ENCODE measurements around the gene GPRIN2.
A peak's percentile ranks its signal among the peaks of the same experiment; 100 is the strongest.
"Not testable (repeated sequence)": the region's sequence is repeated elsewhere in the genome, so short reads cannot be mapped to it uniquely, and the experiment has no call there.

The GPRIN2 gene

DNA sequence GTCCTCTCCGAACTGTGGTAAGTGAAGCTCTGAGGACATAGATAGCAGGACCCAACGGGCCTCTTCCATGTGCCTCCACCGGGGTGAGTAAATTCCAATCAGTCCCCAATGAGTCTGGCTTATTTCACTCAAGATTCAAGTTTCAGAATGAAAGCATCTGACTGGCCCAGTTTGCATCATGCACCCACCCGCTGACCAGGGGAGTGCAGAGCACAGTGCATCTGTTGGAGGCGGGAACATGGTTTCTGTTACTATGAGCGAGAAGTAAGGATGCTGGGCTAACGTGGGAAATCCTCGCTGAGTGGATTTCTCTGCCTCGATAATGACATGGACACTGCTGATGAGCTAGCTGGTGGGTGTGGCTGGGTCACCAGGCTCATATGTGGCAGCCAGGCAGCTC is 10.7 kb upstream of the GPRIN2 start:
- DNase-seq (ENCODE audit: low read depth, low spot score), result not testable (repeated sequence)

DNA sequence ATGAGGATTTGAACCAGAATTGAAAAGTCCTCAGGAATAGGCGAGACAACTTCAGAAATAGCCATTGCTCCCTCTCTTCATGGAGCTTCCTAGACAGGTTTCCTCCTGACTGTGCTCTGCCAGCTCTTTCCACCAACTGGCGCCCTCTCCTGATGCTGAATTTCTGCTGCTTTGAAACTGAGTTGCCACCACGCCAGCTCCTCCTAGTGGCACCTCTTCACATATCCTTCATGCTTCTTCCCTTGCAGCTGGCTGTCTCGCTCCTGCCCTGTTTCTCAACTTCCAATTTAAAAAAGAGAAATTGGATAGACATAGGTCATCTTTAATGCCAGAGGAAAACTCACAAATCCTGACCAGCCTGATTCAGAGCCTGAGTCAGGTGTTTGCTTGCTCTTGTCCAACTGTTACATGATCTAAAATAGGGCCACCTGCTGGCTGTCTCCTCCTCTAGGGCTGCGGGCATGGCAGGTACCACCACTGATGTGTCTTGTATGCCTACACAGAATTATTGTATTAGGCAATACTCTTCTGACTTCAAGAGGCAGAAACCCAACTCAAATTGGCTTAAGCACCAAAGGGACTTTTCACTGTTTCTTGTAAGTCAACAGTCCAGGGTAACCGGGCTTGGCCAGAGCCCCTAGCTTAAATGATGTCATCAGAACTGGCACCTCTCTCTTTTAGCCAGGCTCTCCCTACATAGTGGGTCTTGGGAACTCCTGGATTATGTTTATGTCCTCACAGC is 9.3 kb upstream of the GPRIN2 start:
- DNase-seq (ENCODE audit: low read depth, low spot score), result peak; percentile 82

DNA sequence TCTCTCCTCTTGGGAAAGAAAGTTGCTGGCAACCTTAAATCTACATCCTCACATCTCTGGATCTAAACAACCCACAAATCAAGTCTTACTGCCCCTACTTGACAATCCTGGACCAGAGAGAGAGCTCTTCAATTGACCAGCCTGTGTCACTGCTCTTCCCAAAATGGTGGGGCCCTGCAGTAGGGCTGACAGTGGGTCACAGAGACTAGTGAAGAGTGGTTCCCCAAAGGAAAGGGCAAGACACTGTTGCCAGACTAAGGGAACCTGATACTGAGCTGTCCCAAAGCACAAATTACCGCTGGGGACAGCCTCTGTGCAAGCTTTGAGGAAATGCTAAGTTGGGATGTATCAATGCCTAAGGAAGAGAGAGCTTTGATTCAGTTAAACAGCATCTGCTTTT is 4.5 kb upstream of the GPRIN2 start:
- no peak for DNase-seq (ENCODE audit: low read depth, low spot score)

DNA sequence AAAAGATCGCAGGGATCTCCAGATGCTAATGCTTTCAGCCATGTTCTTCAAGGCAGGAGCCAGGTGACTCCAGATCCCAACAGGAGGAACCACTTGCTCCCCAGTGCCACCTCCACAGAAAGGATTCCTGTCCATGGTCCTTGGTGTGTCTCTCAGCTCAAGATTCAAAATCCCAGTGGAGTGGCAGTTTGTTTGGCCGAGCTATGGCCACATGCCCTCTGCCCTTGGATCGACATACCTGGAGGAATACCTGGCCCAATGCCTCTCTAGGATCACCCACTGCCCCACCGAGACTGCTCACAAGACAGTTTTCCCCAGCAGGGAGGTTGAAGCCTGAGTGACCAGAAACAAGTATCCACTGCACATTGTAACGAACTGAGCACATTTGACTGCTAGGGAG is 3.9 kb upstream of the GPRIN2 start:
- no peak for DNase-seq (ENCODE audit: low read depth, low spot score)

- no peak for DNase-seq (ENCODE audit: low read depth, low spot score)
Observed at GRCh38 chr10:46559231-46559671, 2.8 kb upstream of the GPRIN2 start.

DNA sequence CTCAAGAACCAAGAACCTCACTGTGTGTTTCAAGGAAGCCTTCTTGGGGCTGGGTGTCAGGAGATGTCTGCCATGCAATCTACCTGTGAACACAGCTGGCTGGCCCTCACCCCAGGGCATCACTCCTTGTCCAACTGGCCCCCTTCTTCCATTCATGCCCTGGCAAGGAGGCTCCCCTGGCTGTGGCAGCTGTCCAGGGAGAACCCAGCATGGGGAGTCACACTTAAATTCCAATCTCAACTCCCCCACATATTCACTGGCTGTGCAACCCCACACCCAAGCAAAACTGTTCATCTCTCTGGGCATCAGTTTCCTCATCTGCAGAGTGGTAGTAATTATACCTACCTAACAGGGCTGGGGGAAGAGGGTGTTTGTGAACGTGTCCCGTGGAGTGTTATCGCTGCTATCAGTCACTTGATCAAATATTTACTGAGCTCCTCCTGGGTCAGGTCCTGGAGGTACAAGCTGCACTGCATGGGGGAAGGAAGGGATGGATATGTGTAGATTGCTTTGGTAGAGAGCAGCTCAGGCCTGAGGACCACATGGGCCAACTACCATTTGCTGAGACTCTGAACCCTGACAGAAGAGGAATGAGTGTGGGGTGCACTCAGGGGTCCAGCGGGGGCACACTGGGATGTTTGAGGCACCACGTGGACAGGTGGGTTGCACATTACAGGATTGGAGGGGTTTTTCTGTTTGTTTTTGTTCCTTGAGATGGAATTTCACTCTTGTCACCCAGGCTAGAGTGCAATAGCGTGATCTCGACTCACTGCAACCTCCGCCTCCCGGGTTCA is 2.1 kb upstream of the GPRIN2 start:
- no peak for DNase-seq (ENCODE audit: low read depth, low spot score)

- DNase-seq (ENCODE audit: low read depth, low spot score), result no peak
Observed at GRCh38 chr10:46558122-46558391, 1.6 kb upstream of the GPRIN2 start.

DNA sequence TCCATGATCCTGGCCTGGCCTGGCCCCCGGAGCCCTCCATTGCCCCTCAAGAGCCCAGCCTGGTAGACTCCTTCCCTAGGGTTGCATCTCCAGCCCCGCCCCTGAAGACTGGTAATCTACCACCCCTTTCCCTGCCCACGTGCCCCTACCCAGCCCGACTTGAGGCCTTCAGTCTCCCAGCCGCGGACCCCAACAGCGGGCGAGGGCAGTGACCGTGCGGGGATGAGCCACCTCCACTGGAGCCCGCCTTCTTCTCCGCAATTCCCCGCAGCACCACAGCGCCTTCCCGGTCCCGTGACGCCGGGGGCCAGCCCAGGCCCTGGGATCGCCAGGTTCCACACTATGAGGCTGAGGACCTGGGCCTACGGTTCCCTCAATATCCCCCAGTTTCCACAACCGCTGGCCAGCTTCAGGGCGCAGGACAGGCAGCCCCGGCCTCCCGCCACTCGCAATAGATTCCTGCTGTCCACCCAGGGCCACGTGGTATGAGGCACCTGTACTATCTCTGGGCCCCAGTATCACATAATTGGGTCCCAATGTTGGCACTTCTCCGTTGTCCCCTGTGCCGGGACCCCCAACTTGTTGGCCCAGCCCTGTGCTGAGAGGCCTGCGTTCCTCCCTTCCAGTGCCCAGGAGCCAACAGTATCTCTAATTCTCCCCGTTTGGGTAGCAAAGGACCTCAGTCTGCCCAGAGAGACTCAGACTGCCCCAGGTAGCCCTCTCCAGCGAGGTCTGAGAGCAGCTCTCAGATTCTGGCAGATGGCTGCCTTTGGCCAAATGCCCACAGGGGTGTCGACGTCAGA is 1.1 kb upstream of the GPRIN2 start:
- no peak for DNase-seq (ENCODE audit: low read depth, low spot score)

- DNase-seq (ENCODE audit: low read depth, low spot score), result peak; percentile 58
Observed at GRCh38 chr10:46555713-46556514, 544 bp downstream of the GPRIN2 start.

DNA sequence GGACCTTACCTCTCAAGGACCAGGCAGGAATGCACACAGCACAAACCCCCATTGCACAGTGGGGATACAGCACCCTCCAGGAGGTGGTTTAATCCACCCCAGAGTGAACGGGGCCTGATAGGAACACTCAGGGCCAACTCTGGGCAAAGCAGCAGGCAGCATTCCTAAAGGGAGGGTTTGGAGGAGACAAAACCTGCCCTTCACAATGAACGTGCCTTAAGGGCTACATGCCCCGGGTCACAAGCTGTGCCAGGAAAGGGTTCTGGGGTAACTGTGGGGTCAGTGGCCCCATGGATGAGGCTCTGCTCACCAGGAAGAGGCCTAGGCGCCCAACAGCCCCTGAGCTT is 1.1 kb downstream of the GPRIN2 start:
- DNase-seq (ENCODE audit: low read depth, low spot score), result peak; percentile 46

DNA sequence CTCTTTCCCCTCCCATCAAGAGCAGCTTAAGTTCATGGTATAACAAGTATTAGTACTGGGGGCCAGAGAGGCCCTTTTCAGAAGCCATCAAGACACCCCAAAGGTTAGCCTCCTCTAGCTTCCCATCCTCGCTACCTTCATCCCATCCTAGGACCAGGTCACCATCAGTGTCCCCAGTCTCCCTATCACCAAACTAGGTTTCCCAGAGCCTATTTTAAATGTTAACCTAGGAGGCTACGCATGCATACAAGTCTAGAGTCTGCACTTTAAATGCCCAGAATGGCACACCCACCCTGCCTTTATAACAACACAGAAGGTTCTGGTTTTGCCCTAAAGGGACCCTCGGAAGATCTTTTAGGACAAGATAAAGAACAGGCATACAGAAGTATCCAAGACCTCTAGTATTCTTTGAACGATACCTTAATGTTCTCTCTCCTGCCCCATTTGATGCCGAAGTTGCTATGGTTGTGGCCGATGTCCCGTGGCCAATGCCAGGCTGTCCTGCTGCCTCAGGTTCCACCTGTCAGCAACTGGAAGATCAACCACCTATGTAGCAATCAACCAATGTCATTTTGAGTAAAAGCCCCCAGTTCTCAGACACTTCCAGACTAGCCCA is 2.2 kb downstream of the GPRIN2 start:
- DNase-seq (ENCODE audit: low read depth, low spot score), result no peak

- DNase-seq (ENCODE audit: low read depth, low spot score), result no peak
Observed at GRCh38 chr10:46553238-46554049, 3.0 kb downstream of the GPRIN2 start.

DNA sequence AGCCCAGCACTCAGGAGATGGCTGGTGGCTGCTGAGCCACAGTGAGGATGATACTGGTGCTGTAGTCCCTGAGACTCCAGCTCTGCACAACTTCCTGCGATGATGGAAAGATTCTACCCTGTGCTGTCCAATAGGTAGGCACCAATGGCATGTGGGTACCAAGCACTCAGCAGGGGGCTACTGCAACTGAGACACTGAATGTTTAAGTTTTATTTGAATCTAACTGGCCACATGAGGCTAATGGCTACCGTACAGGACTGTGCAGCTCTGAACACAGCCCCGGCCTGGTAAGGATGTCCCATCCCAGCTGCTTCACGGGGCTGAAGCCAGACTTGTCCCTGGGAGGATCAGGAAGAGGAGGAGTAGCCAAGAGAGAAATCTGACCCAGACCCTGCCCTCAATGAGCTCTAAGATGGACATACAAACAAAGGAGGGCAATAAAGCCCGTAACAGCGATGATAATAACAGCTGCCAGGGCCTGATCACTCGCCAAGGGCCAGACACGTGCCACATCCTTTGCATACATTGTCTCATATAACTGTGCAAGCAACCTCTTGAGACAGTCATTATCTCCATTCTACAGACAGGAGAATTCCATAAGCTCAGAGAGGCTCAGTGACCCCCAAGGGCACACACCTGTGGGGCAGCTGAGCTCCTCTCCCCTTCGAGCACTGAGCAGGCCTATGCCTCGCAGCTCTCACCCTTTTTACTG is 3.8 kb downstream of the GPRIN2 start:
- DNase-seq (ENCODE audit: low read depth, low spot score), result no peak

- DNase-seq (ENCODE audit: low read depth, low spot score), result no peak
Observed at GRCh38 chr10:46551701-46552525, 4.5 kb downstream of the GPRIN2 start.

DNA sequence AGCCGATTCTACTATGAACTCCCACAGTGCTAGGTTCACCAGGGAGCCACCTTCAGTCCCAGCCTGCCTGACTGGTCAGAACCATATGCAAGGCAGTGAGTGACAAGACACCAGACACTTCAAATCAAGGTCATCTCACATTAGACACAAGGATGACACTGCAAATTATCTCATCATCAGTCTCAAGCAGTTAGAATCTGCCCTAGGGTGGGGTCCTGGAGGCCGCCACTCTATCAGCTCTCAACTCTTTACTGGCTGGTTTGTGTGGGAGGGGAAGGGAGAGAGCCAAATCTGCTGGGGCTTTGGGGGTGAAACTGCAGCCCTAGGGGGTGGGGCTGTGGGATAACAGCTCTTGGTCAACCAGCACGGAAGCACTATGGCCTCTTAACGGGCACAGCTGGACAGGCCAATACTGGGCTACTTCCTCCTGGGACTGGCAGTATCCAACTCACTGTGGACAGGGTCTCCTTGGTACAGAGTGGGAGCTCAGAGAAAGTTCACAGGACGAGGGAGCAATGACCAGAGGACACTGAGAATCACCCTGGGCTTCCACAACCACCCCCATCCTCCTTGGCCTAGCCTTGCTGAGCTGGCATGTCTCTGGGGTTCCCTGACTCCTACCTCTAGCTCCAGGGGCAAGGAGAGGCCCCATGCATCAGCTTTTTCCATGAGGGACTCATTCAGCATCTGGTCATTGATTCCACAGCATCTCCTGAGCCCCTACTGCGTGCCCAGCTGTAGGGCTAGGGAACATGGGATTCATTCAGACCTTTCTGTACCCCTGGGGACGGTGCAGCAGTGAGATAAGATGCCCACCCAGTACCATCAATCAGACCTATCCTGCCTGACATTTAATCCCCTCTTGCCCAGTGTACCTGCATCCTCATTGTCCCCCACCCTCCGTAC is 5.4 kb downstream of the GPRIN2 start:
- DNase-seq (ENCODE audit: low read depth, low spot score), result no peak

DNA sequence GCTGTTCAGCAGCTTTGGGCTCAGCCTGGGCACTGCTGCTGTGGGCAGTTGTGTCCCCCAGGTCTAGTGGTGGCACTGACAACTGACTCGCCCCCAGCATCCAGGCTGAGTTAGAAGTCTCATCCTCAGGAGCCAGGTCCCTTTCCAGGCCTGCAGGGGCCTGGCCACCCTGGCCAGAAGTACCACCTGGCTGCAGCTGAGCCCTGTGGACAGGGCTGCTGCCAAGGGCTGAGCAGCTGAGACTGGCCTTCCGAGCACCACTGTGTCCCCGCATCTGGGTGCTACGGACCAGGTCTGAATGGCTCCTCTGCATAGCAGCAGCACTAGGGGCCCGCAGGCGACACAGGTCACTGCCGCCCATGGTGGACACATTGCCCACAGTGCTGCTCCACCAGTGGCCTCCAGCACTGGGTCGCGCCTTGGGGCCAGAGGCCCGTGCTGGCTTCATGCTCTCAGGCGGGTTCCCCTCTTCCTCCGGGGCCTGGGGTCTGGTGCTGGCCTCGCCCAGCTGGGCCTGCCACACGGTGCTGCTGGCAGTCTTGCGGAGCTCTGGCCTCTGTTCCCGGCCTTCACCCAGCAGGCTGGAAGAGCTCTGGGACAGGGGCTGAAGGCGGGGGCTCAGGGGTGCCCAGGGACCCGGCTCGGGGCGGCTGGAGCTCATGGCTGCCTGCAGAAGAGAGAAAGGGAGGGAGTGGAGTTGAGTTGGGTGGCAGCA is 6.2 kb downstream of the GPRIN2 start:
- no peak for DNase-seq (ENCODE audit: low read depth, low spot score)
